ENCODE data around the gene ZFYVE19. TPM values are rescaled to one million over a fixed set of nuclear protein-coding genes. Genes with fewer than 3 reads are reported as not detected.

Gene ZFYVE19
- total RNA-seq, 1 experiment from 2014 or later, result 19.2 TPM

DNA sequence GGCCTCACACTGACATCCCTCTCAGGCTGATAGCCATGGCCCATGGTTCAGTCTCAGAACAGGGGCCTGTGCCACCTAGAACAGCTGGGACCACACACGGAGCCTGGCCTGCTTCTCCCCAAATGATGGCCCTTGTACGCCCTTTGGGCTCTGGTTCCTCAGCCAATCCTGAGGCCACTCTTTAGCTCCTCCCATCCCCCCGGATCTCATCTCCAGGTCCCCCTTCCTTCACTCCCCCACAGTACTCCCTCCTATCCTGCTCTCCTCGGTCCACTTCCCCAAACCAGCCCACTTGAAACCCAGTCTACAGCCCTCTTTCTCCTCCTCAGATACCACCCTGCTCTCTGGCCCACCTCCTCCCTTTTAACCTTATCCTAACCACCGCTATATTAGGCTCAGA lies 17.8 kb upstream of the ZFYVE19 start:
- no TSS peak for BruUV-seq (replicated peaks)
- intact Hi-C loops (cut with micrococcal nuclease), result no loop called here
- DNase-seq (ENCODE audit: unreplicated experiment), result no peak
- no peaks in the 10 kb centered on the region for H3K27me3 Mint-ChIP-seq (ENCODE audit: insufficient read depth, unreplicated experiment)
- no peak overlapping the region for H3K27ac Mint-ChIP-seq (ENCODE audit: low read depth, unreplicated experiment)
- peaks cover 43% of the 10 kb centered on the region for H3K4me1 Mint-ChIP-seq (ENCODE audit: insufficient read depth, unreplicated experiment)
- ChIA-PET CTCF (interaction anchor here (0.7 to 1.2 kb wide), 2 partner anchors 44 to 105 kb away, joined by 3 read pairs; partner anchors contain the start of gene VPS18), POLR2A (interaction anchor here (2.2 kb wide), 1 partner anchor 94 kb away, joined by 5 read pairs; the partner anchor contains the start of gene RAD51)
- TF ChIP-seq, protein P1, sequence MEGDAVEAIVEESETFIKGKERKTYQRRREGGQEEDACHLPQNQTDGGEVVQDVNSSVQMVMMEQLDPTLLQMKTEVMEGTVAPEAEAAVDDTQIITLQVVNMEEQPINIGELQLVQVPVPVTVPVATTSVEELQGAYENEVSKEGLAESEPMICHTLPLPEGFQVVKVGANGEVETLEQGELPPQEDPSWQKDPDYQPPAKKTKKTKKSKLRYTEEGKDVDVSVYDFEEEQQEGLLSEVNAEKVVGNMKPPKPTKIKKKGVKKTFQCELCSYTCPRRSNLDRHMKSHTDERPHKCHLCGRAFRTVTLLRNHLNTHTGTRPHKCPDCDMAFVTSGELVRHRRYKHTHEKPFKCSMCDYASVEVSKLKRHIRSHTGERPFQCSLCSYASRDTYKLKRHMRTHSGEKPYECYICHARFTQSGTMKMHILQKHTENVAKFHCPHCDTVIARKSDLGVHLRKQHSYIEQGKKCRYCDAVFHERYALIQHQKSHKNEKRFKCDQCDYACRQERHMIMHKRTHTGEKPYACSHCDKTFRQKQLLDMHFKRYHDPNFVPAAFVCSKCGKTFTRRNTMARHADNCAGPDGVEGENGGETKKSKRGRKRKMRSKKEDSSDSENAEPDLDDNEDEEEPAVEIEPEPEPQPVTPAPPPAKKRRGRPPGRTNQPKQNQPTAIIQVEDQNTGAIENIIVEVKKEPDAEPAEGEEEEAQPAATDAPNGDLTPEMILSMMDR (IDR thresholded peaks at IDR 0.05; ENCODE audit: unreplicated experiment), result no peak
- no peak overlapping the region for H3K4me3 Mint-ChIP-seq (ENCODE audit: unreplicated experiment)
- H3K36me3 Mint-ChIP-seq (ENCODE audit: insufficient read depth, unreplicated experiment), result peaks cover 17% of the 10 kb centered on the region
- no peaks in the 10 kb centered on the region for H3K9me3 Mint-ChIP-seq (ENCODE audit: unreplicated experiment)

DNA sequence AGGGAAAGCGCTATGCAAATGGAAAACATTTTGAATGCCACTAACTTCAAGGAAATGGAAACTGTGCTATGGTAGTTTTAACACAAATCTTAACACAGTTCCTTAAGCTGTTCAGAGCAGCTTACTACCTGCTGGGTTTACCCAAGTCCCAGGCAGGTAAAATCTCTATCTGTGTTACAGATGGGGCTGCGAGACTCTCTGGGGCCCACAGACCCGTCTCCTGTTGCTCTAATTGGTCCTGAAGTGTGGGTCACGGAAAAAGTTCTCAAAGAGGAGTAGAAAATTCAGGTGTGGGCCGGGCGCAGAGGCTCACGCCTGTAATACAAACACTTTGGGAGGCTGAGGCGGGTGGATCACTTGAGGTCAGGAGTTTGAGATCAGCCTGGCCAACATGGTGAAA lies 16.9 kb upstream of the ZFYVE19 start:
- Mint-ChIP-seq H3K4me1 (ENCODE audit: insufficient read depth, unreplicated experiment) (peaks cover 43% of the 10 kb centered on the region), H3K36me3 (ENCODE audit: insufficient read depth, unreplicated experiment) (peaks cover 17% of the 10 kb centered on the region), H3K9me3 (ENCODE audit: unreplicated experiment) (no peaks in the 10 kb centered on the region), H3K4me3 (ENCODE audit: unreplicated experiment) (no peak overlapping the region), H3K27ac (ENCODE audit: low read depth, unreplicated experiment) (no peak overlapping the region), H3K27me3 (ENCODE audit: insufficient read depth, unreplicated experiment) (no peaks in the 10 kb centered on the region)
- CTCF ChIA-PET, result no interaction called here
- no peak for DNase-seq (ENCODE audit: unreplicated experiment)
- intact Hi-C loops (cut with micrococcal nuclease), result no loop called here
- POLR2A ChIA-PET, result interaction anchor here (0.6 to 2.3 kb wide), 4 partner anchors 17 to 467 kb away, joined by 3 to 7 read pairs (median 3); partner anchors contain the start of gene C15orf62
- no TSS peak for BruUV-seq (replicated peaks)
- TF ChIP-seq, protein P1 (IDR thresholded peaks at IDR 0.05; ENCODE audit: unreplicated experiment), result no peak

DNA sequence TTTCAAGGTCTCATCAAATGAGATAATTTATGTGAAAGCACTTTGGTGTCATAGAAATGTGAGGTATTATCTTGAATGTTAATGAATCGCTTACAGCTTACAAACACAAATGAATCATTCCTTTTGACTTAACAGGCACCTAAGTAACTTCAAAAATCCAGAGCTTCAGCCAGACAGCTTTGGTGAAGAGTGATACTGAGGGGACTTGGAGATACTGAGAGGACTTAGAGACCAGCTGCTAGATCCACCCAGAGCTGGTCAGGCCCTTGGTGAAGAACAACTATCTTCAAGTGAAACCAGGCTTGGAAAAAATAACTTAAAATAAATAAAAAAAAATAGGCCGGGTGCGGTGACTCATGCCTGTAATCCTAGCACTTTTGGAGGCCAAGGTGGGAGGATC lies 16.2 kb upstream of the ZFYVE19 start:
- no peak overlapping the region for H3K4me3 Mint-ChIP-seq (ENCODE audit: unreplicated experiment)
- BruUV-seq (replicated peaks), result no TSS peak
- ChIA-PET POLR2A (interaction anchor here (0.7 to 2.3 kb wide), 5 partner anchors 14 to 54 kb away, joined by 3 to 7 read pairs (median 3); partner anchors contain the start of genes C15orf62 and PPP1R14D), CTCF (interaction anchor here (0.6 to 4.1 kb wide), 2 partner anchors 8 to 58 kb away, joined by 3 to 18 read pairs; no protein-coding TSS in a partner anchor)
- H3K9me3 Mint-ChIP-seq (ENCODE audit: unreplicated experiment), result no peaks in the 10 kb centered on the region
- H3K36me3 Mint-ChIP-seq (ENCODE audit: insufficient read depth, unreplicated experiment), result peaks cover 15% of the 10 kb centered on the region
- peak; percentile 51 for DNase-seq (ENCODE audit: unreplicated experiment)
- intact Hi-C loops (cut with micrococcal nuclease), result no loop called here
- peaks cover 45% of the 10 kb centered on the region for H3K4me1 Mint-ChIP-seq (ENCODE audit: insufficient read depth, unreplicated experiment)
- no peak overlapping the region for H3K27ac Mint-ChIP-seq (ENCODE audit: low read depth, unreplicated experiment)
- TF ChIP-seq, protein P1 (IDR thresholded peaks at IDR 0.05; ENCODE audit: unreplicated experiment), result no peak
- no peaks in the 10 kb centered on the region for H3K27me3 Mint-ChIP-seq (ENCODE audit: insufficient read depth, unreplicated experiment)

DNA sequence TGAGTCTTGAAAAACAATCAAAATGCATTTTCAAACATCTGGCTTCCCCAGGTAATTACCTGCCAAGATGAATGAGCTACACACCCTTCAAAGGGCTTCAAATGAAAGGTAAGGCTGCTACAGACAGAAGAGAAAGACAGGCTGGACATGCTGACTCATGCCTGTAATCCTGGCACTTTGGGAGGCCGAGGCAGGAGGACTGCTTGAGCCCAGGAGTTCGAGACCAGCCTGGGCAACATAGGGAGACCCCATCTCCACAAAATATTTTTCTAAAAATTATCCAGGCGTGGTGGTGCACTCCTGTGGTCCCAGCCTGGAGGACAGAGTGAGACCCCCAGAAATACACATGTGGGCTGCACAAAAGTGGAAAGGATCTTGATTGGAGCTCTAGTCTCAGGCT lies 14.5 kb upstream of the ZFYVE19 start:
- TF ChIP-seq, protein P1 (IDR thresholded peaks at IDR 0.05; ENCODE audit: unreplicated experiment), result no peak
- Mint-ChIP-seq H3K27me3 (ENCODE audit: insufficient read depth, unreplicated experiment) (no peaks in the 10 kb centered on the region), H3K4me1 (ENCODE audit: insufficient read depth, unreplicated experiment) (peaks cover 38% of the 10 kb centered on the region), H3K36me3 (ENCODE audit: insufficient read depth, unreplicated experiment) (peaks cover 11% of the 10 kb centered on the region), H3K27ac (ENCODE audit: low read depth, unreplicated experiment) (no peak overlapping the region), H3K4me3 (ENCODE audit: unreplicated experiment) (no peak overlapping the region), H3K9me3 (ENCODE audit: unreplicated experiment) (no peaks in the 10 kb centered on the region)
- ChIA-PET POLR2A (interaction anchor here (2.0 to 2.3 kb wide), 3 partner anchors 15 to 51 kb away, joined by 5 to 7 read pairs (median 6); partner anchors contain the start of genes DNAJC17, SPINT1 and ZFYVE19), CTCF (interaction anchor here (0.5 to 4.1 kb wide), 7 partner anchors 10 to 100 kb away, joined by 3 to 18 read pairs (median 4); no protein-coding TSS in a partner anchor)
- intact Hi-C loops (cut with micrococcal nuclease), result loop anchor here (2.0 kb wide), 1 partner anchor 54 kb away; no protein-coding TSS in a partner anchor
- no TSS peak for BruUV-seq (replicated peaks)
- DNase-seq (ENCODE audit: unreplicated experiment), result no peak
